ENCODE data around the gene SOX12. TPM values are rescaled to one million over a fixed set of nuclear protein-coding genes. Genes with fewer than 3 reads are reported as not detected.
A peak's percentile ranks its signal among the peaks of the same experiment; 100 is the strongest.

Gene SOX12
- total RNA-seq, 2 experiments from 2014 or later = 11.6 to 11.9 TPM

DNA sequence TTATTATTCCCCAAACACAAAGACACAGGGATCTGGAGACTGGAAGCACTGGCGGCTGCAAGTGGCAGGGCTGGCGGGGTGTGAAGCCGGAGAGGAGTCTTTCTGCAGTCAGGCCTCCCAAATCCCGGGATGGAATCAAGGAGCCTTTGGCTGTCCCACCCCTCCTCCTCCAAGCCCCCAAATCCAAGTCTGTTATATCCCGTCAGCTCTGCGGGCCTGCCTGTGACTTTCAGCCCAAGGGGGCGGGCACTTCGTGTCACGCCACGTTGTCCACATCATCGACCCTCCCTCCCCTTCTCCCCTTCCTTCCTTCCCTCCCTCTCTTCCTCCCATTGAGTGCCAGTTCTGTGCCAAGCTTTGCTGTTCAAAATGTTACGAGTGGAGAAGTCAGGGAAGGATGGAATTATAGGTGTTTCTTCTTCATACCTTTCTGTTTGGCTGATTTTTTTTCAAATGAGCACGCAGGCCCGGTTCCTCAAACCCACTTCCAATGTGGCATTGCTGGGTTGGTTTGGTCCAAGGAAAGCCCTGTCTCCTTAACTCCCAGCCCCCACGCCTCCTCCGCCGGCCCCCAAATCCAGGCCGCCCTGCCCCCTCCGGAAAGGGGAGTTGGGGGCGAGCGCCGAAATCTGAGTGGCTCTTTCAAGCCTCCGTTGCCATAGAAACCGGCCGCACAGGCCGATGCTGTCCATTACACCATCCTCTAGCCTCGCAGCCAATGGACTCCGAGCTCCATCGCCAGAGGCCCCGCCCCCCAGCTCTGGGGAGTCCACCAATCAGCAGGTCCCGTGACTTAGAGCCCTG lies 15.3 kb upstream of the SOX12 start:
- intact Hi-C loops (cut with DNase I, micrococcal nuclease) = no loop called here
- peak; percentile 49 to 89 (median 72) for DNase-seq
- TF ChIP-seq, protein P1, sequence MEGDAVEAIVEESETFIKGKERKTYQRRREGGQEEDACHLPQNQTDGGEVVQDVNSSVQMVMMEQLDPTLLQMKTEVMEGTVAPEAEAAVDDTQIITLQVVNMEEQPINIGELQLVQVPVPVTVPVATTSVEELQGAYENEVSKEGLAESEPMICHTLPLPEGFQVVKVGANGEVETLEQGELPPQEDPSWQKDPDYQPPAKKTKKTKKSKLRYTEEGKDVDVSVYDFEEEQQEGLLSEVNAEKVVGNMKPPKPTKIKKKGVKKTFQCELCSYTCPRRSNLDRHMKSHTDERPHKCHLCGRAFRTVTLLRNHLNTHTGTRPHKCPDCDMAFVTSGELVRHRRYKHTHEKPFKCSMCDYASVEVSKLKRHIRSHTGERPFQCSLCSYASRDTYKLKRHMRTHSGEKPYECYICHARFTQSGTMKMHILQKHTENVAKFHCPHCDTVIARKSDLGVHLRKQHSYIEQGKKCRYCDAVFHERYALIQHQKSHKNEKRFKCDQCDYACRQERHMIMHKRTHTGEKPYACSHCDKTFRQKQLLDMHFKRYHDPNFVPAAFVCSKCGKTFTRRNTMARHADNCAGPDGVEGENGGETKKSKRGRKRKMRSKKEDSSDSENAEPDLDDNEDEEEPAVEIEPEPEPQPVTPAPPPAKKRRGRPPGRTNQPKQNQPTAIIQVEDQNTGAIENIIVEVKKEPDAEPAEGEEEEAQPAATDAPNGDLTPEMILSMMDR (IDR thresholded peaks at IDR 0.05) = no peak
- Histone ChIP-seq H3K27ac (ENCODE audit: low read depth in 1 of 2, low read length in 2 of 2) (no peak overlapping the region), H3K4me1 (ENCODE audit: insufficient read depth, low read length) (peaks cover 12% of the 10 kb centered on the region), H3K9me3 (ENCODE audit: control insufficient read depth in 1 of 2, insufficient read depth in 1 of 2, low read length in 2 of 2) (no peaks in the 10 kb centered on the region), H3K4me3 (ENCODE audit: low read length) (peak overlapping the region; percentile 40), H3K36me3 (ENCODE audit: insufficient read depth, low read length) (no peaks in the 10 kb centered on the region), H3K27me3 (ENCODE audit: control insufficient read depth in 1 of 2, insufficient read depth in 2 of 2, low read length in 2 of 2) (no peaks in the 10 kb centered on the region)
- Mint-ChIP-seq H3K27me3 (no peaks in the 10 kb centered on the region), H3K27ac (no peak overlapping the region), H3K36me3 (ENCODE audit: low read depth) (no peaks in the 10 kb centered on the region), H3K4me1 (ENCODE audit: low read depth) (peaks cover 14% of the 10 kb centered on the region), H3K9me3 (no peaks in the 10 kb centered on the region), H3K4me3 (peak overlapping the region; percentile 77)
- ChIA-PET POLR2A (interaction anchor here (3.3 kb wide), 1 partner anchor 12 kb away, joined by 18 read pairs; the partner anchor contains the start of gene ZCCHC3), CTCF (no interaction called here)
- peak; percentile 99 for ATAC-seq (ENCODE audit: poor library complexity)

DNA sequence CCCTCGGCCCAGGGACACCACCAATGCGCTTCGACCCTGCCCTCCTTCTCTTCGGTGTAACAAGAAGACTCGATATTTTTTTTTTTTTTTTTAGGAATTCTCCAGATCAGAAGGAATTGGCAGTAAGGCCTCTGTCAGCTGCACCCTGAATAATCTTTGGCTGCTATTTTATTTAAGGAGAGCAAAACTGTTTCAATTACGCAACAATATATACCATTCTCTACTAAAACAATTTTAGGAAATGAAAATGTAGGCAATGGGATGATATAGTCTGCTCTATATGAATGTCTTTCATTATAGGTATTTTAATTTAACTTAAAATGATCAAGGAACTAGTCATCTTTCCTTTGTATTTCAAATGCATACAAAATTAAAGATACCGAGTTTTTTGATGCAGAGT lies 14.7 kb upstream of the SOX12 start:
- Mint-ChIP-seq H3K9me3 (no peaks in the 10 kb centered on the region), H3K36me3 (ENCODE audit: low read depth) (no peaks in the 10 kb centered on the region), H3K4me3 (peak overlapping the region; percentile 77), H3K4me1 (ENCODE audit: low read depth) (peaks cover 14% of the 10 kb centered on the region), H3K27ac (no peak overlapping the region), H3K27me3 (no peaks in the 10 kb centered on the region)
- H3K36me3 ChIP-seq (ENCODE audit: insufficient read depth, low read length) = no peaks in the 10 kb centered on the region
- TF ChIP-seq, protein P1 (IDR thresholded peaks at IDR 0.05) = no peak
- H3K9me3 ChIP-seq (ENCODE audit: control insufficient read depth in 1 of 2, insufficient read depth in 1 of 2, low read length in 2 of 2) = no peaks in the 10 kb centered on the region
- intact Hi-C loops (cut with DNase I, micrococcal nuclease) = no loop called here
- CTCF ChIA-PET = no interaction called here
- H3K27me3 ChIP-seq (ENCODE audit: control insufficient read depth in 1 of 2, insufficient read depth in 2 of 2, low read length in 2 of 2) = no peaks in the 10 kb centered on the region
- DNase-seq = no peak
- POLR2A ChIA-PET = interaction anchor here (3.3 kb wide), 1 partner anchor 12 kb away, joined by 18 read pairs; the partner anchor contains the start of gene ZCCHC3
- H3K4me1 ChIP-seq (ENCODE audit: insufficient read depth, low read length) = peaks cover 12% of the 10 kb centered on the region
- H3K27ac ChIP-seq (ENCODE audit: low read depth in 1 of 2, low read length in 2 of 2) = no peak overlapping the region
- no peak for ATAC-seq (ENCODE audit: poor library complexity)
- H3K4me3 ChIP-seq (ENCODE audit: low read length) = peak overlapping the region; percentile 40

DNA sequence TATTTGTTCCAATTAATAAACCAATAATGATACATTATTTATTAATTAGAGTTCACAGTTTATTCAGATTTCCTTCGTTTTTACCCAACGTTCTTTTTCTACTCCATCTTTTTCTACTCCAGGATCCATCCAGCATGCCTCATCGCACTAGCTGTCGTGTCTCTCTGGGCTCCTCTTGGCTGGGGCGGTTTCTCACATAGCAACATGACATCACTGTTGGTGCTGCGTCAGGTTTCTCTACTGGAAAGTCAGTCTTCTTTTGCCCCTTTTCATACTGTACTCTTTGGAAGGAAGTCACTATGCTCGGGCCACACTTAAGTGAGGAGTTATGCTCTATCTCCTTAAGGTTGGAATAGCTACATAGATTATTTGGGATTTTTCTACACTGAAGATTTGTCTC lies 13.7 kb upstream of the SOX12 start:
- no peak overlapping the region for H3K27ac Mint-ChIP-seq

More for the DNA sequence above, 13.7 kb upstream of the SOX12 start:
- no peak overlapping the region for H3K4me3 Mint-ChIP-seq
- H3K36me3 Mint-ChIP-seq (ENCODE audit: low read depth) = no peaks in the 10 kb centered on the region
- ATAC-seq (ENCODE audit: poor library complexity) = no peak
- CTCF ChIA-PET = no interaction called here
- Histone ChIP-seq H3K27me3 (ENCODE audit: control insufficient read depth in 1 of 2, insufficient read depth in 2 of 2, low read length in 2 of 2) (no peaks in the 10 kb centered on the region), H3K9me3 (ENCODE audit: control insufficient read depth in 1 of 2, insufficient read depth in 1 of 2, low read length in 2 of 2) (no peaks in the 10 kb centered on the region), H3K36me3 (ENCODE audit: insufficient read depth, low read length) (no peaks in the 10 kb centered on the region), H3K4me1 (ENCODE audit: insufficient read depth, low read length) (peaks cover 12% of the 10 kb centered on the region), H3K27ac (ENCODE audit: low read depth in 1 of 2, low read length in 2 of 2) (no peak overlapping the region), H3K4me3 (ENCODE audit: low read length) (no peak overlapping the region)
- TF ChIP-seq, protein P1 (IDR thresholded peaks at IDR 0.05) = no peak
- H3K9me3 Mint-ChIP-seq = no peaks in the 10 kb centered on the region
- peaks cover 14% of the 10 kb centered on the region for H3K4me1 Mint-ChIP-seq (ENCODE audit: low read depth)
- intact Hi-C loops (cut with DNase I, micrococcal nuclease) = no loop called here
- POLR2A ChIA-PET = no interaction called here
- no peak for DNase-seq
- H3K27me3 Mint-ChIP-seq = no peaks in the 10 kb centered on the region

All from CD4-positive, alpha-beta T cell (primary cell).